ENCODE data around the gene PLEKHG4B. TPM values are rescaled to one million over a fixed set of nuclear protein-coding genes. Genes with fewer than 3 reads are reported as not detected.

The PLEKHG4B gene
- total and polyA plus RNA-seq, 2 of the 8 experiments (the other 6 are each of a cell fraction or from before 2014, with no cell fraction given), result 31.1 to 43.6 TPM

DNA sequence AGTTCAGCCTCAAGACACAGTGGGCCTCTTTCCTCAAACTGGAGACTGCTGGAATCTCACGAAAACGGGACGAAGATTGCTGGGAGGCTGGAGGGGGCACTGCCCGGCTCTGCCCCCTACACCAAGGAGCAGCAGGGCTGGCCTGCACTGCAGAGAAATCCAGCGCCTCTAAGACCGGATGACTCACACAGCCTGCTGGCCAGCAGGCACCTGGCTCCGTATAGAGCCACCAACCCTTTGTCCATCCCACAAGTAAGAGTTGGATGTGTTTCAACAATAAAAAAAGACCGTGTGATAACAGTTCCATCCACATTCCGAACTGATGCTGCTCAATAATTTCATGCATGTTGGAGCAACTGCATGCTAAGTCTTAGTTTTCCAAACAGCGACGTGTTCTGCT is 114.4 kb downstream of the PLEKHG4B start:
- Histone ChIP-seq H3K9ac (replicated peaks in 1 of 4; ENCODE audit: extremely low read depth in 1 of 4, low read depth in 3 of 4, low read length in 3 of 4) (no peak overlapping the region), H4K8ac (ENCODE audit: extremely low read depth, insufficient read depth, low read length) (no peak overlapping the region), H4K5ac (ENCODE audit: insufficient read length, low read depth, low read length) (no peak overlapping the region), H3K23me2 (ENCODE audit: low read depth, low read length) (peaks cover 1% of the 10 kb centered on the region; the same call in 1 of the 2 replicates), H3K4me3 (ENCODE audit: extremely low read depth in 1 of 4, insufficient read depth in 2 of 4, low read depth in 3 of 4, low read length in 4 of 4) (no peak overlapping the region), H3K4me2 (ENCODE audit: insufficient read depth in 1 of 2, low read depth in 2 of 2, low read length in 2 of 2) (no peak overlapping the region), H3K56ac (replicated peaks; ENCODE audit: insufficient read length, low read depth, low read length) (no peak overlapping the region), H3K27me3 (replicated peaks in 1 of 4; ENCODE audit: control insufficient read depth in 3 of 4, extremely low read depth in 1 of 4, insufficient read depth in 3 of 4, low read length in 3 of 4) (no peaks in the 10 kb centered on the region), H3K79me1 (ENCODE audit: low read depth, low read length) (no peaks in the 10 kb centered on the region; the same call in 1 of the 2 replicates), H3K4me1 (replicated peaks in 1 of 4; ENCODE audit: control insufficient read depth in 3 of 4, insufficient read depth in 4 of 4, low read length in 3 of 4) (no peaks in the 10 kb centered on the region; a peak in 1 of 7 replicates), H3K27ac (ENCODE audit: low read depth, low read length) (no peak overlapping the region), H3K23ac (ENCODE audit: insufficient read length) (no peak overlapping the region), H2AFZ (ENCODE audit: low read length) (no peak overlapping the region), H3K9me3 (ENCODE audit: insufficient read depth in 2 of 2, low read depth in 1 of 2, low read length in 1 of 2) (no peaks in the 10 kb centered on the region), H3K14ac (ENCODE audit: insufficient read length) (no peak overlapping the region), H2BK20ac (ENCODE audit: low read length) (no peak overlapping the region), H3K79me2 (ENCODE audit: control insufficient read depth in 1 of 2, insufficient read depth in 2 of 2, low read length in 2 of 2) (peaks cover 6 to 32% of the 10 kb centered on the region in 2 experiments; a peak in 3 of 4 replicates), H2BK5ac (ENCODE audit: low read depth, low read length) (no peak overlapping the region), H4K20me1 (replicated peaks in 1 of 2; ENCODE audit: control insufficient read depth in 1 of 2, insufficient read depth in 2 of 2, low read length in 2 of 2) (peaks cover 4 to 26% of the 10 kb centered on the region in 2 experiments), H2BK15ac (ENCODE audit: low read length) (no peak overlapping the region), H2BK12ac (ENCODE audit: low read depth, low read length) (no peak overlapping the region), H2BK120ac (replicated peaks; ENCODE audit: low read depth, low read length) (no peak overlapping the region), H2AK5ac (ENCODE audit: low read depth, low read length) (no peak overlapping the region), H3K18ac (ENCODE audit: extremely low read depth, low read length) (no peak overlapping the region), H4K91ac (replicated peaks; ENCODE audit: insufficient read length, low read length) (no peak overlapping the region), H3K36me3 (ENCODE audit: control insufficient read depth in 2 of 4, insufficient read depth in 4 of 4, low read length in 3 of 4) (peaks cover 2 to 16% (median 10%) of the 10 kb centered on the region in 4 experiments), H3K4ac (replicated peaks; ENCODE audit: insufficient read length, low read depth, low read length) (no peak overlapping the region)
- FAIRE-seq (no peak), DNase-seq (ENCODE audit: low read depth in 1 of 2, low spot score in 2 of 2) (no peak)
- WGBS, 2 experiments (ENCODE audit: extremely low coverage in 1 of 2, insufficient coverage in 1 of 2, insufficient read length in 1 of 2, insufficient replicate concordance in 2 of 2, low coverage in 1 of 2, low lambda C conversion rate in 2 of 2, missing lambda C conversion rate in 1 of 2), result 88% methylated on average over 11 of the region's 11 CpGs; no CpG with 5 or more reads in 1 of the 2 experiments
- POLR2A ChIA-PET (ENCODE audit: partially characterized antibody), result no interaction called here
- CTCF ChIA-PET (ENCODE audit: partially characterized antibody), result interaction anchor here (1.0 to 1.4 kb wide), 2 partner anchors 13 to 18 kb away, joined by 3 read pairs; no protein-coding TSS in a partner anchor
- no peak for TF ChIP-seq TEAD4 (IDR thresholded peaks at IDR 0.05; ENCODE audit: low read depth, low read length)
- TF ChIP-seq HDAC2 (IDR thresholded peaks at IDR 0.05; ENCODE audit: borderline replicate concordance in 1 of 2, low read depth in 2 of 2, low read length in 2 of 2), result no peak
- no peak for TF ChIP-seq TAF7 (optimal IDR thresholded peaks at IDR 0.05; ENCODE audit: borderline replicate concordance, low read depth, low read length)
- no peak for TF ChIP-seq KDM1A (IDR thresholded peaks at IDR 0.05; ENCODE audit: borderline replicate concordance, low read length)
